ENCODE measurements around the gene USP17L19. TPM values are rescaled to one million over a fixed set of nuclear protein-coding genes. Genes with fewer than 3 reads are reported as not detected.
"Not testable (repeated sequence)": the region's sequence is repeated elsewhere in the genome, so short reads cannot be mapped to it uniquely, and the experiment has no call there.

USP17L19 gene
- not detected in 2 replicates for total RNA-seq

GRCh38 chr4:9253078-9253477 is at the start of gene USP17L19:
Gene USP17L19, plus strand, starts transcription at chr4:9253378. Its CDS starts 0 bp downstream, at chr4:9253378.
- not testable (repeated sequence) for DNase-seq (ENCODE audit: extremely low read depth, low read depth, low spot score)

GRCh38 chr4:9210357-9210756 is 42.8 kb upstream of the USP17L19 start, which contains the start of gene USP17L10:
Gene USP17L10, plus strand, starts transcription at chr4:9210657. Its CDS starts 0 bp downstream, at chr4:9210657.
- DNase-seq (ENCODE audit: extremely low read depth, low read depth, low spot score), result not testable (repeated sequence)

GRCh38 chr4:9214701-9215100 is 38.5 kb upstream of the USP17L19 start:
- not testable (repeated sequence) for DNase-seq (ENCODE audit: extremely low read depth, low read depth, low spot score)

- DNase-seq (ENCODE audit: extremely low read depth, low read depth, low spot score), result not testable (repeated sequence)
Measured at GRCh38 chr4:9215105-9215504, 38.1 kb upstream of the USP17L19 start, which contains the start of gene USP17L11. Gene USP17L11, plus strand, starts transcription at chr4:9215405. Its CDS starts 0 bp downstream, at chr4:9215405.

- not testable (repeated sequence) for DNase-seq (ENCODE audit: extremely low read depth, low read depth, low spot score)
Measured at GRCh38 chr4:9219852-9220251, 33.3 kb upstream of the USP17L19 start, which contains the start of gene USP17L12. Gene USP17L12, plus strand, starts transcription at chr4:9220152. Its CDS starts 0 bp downstream, at chr4:9220152.

- DNase-seq (ENCODE audit: extremely low read depth, low read depth, low spot score), result not testable (repeated sequence)
Measured at GRCh38 chr4:9224596-9224995, 28.6 kb upstream of the USP17L19 start, which contains the start of gene USP17L13. Gene USP17L13, plus strand, starts transcription at chr4:9224896. Its CDS starts 0 bp downstream, at chr4:9224896.

GRCh38 chr4:9230249-9230648 is 22.9 kb upstream of the USP17L19 start:
- DNase-seq (ENCODE audit: extremely low read depth, low read depth, low spot score), result not testable (repeated sequence)

GRCh38 chr4:9234085-9234484 is 19.1 kb upstream of the USP17L19 start, which contains the start of gene USP17L15:
Gene USP17L15, plus strand, starts transcription at chr4:9234385. Its CDS starts 0 bp downstream, at chr4:9234385.
- not testable (repeated sequence) for DNase-seq (ENCODE audit: extremely low read depth, low read depth, low spot score)

- DNase-seq (ENCODE audit: extremely low read depth, low read depth, low spot score), result not testable (repeated sequence)
Measured at GRCh38 chr4:9238461-9238860, 14.7 kb upstream of the USP17L19 start.

- not testable (repeated sequence) for DNase-seq (ENCODE audit: extremely low read depth, low read depth, low spot score)
Measured at GRCh38 chr4:9243579-9243978, 9.6 kb upstream of the USP17L19 start, which contains the start of gene USP17L17. Gene USP17L17, plus strand, starts transcription at chr4:9243879. Its CDS starts 0 bp downstream, at chr4:9243879.

GRCh38 chr4:9247953-9248680 is 5.1 kb upstream of the USP17L19 start, which contains the start of gene USP17L18:
Gene USP17L18, plus strand, starts transcription at chr4:9248630. Its CDS starts 0 bp downstream, at chr4:9248630.
- DNase-seq (ENCODE audit: extremely low read depth, low read depth, low spot score), result not testable (repeated sequence)

GRCh38 chr4:9257824-9258223 is 4.6 kb downstream of the USP17L19 start, which contains the start of gene USP17L20:
Gene USP17L20, plus strand, starts transcription at chr4:9258124. Its CDS starts 0 bp downstream, at chr4:9258124.
- DNase-seq (ENCODE audit: extremely low read depth, low read depth, low spot score), result not testable (repeated sequence)

GRCh38 chr4:9262572-9262971 is 9.4 kb downstream of the USP17L19 start, which contains the start of gene USP17L21:
Gene USP17L21, plus strand, starts transcription at chr4:9262872. Its CDS starts 0 bp downstream, at chr4:9262872.
- not testable (repeated sequence) for DNase-seq (ENCODE audit: extremely low read depth, low read depth, low spot score)

GRCh38 chr4:9267319-9267718 is 14.1 kb downstream of the USP17L19 start, which contains the start of gene USP17L22:
Gene USP17L22, plus strand, starts transcription at chr4:9267619. Its CDS starts 0 bp downstream, at chr4:9267619.
- DNase-seq (ENCODE audit: extremely low read depth, low read depth, low spot score), result not testable (repeated sequence)

GRCh38 chr4:9271719-9272118 is 18.5 kb downstream of the USP17L19 start:
- DNase-seq (ENCODE audit: extremely low read depth, low read depth, low spot score), result not testable (repeated sequence)

Other genes with a start within 250 kb of the USP17L19 start
- not detected in 2 replicates for gene FAM90A26, start 83.0 kb upstream of the USP17L19 start, total RNA-seq
- not detected in 2 replicates for gene USP17L10, start 42.7 kb upstream of the USP17L19 start, total RNA-seq
- not detected in 2 replicates for gene USP17L11, start 38.0 kb upstream of the USP17L19 start, total RNA-seq
- gene USP17L12, start 33.2 kb upstream of the USP17L19 start, total RNA-seq, result not detected in 2 replicates
- not detected in 2 replicates for gene USP17L13, start 28.5 kb upstream of the USP17L19 start, total RNA-seq
- gene USP17L15, start 19.0 kb upstream of the USP17L19 start, total RNA-seq, result not detected in 2 replicates
- gene USP17L17, start 9.5 kb upstream of the USP17L19 start, total RNA-seq, result not detected in 2 replicates
- not detected in 2 replicates for gene USP17L18, start 4.7 kb upstream of the USP17L19 start, total RNA-seq
- gene USP17L20, start 4.7 kb downstream of the USP17L19 start, total RNA-seq, result not detected in 2 replicates
- gene USP17L21, start 9.5 kb downstream of the USP17L19 start, total RNA-seq, result not detected in 2 replicates
- gene USP17L22, start 14.2 kb downstream of the USP17L19 start, total RNA-seq, result not detected in 2 replicates
- not detected in 2 replicates for gene USP17L24, start 71.8 kb downstream of the USP17L19 start, total RNA-seq
- not detected in 2 replicates for gene USP17L25, start 76.5 kb downstream of the USP17L19 start, total RNA-seq
- gene USP17L26, start 81.3 kb downstream of the USP17L19 start, total RNA-seq, result not detected in 2 replicates
- gene USP17L5, start 86.0 kb downstream of the USP17L19 start, total RNA-seq, result not detected in 2 replicates
- gene USP17L27, start 90.8 kb downstream of the USP17L19 start, total RNA-seq, result not detected in 2 replicates
- gene USP17L28, start 95.5 kb downstream of the USP17L19 start, total RNA-seq, result not detected in 2 replicates
- gene USP17L29, start 100.3 kb downstream of the USP17L19 start, total RNA-seq, result not detected in 2 replicates
- not detected in 2 replicates for gene USP17L30, start 109.8 kb downstream of the USP17L19 start, total RNA-seq
- gene DEFB131A, start 191.0 kb downstream of the USP17L19 start, total RNA-seq, result not detected in 2 replicates